ENCODE measurements around the gene HIGD1B.
"Not testable (repeated sequence)": the region's sequence is repeated elsewhere in the genome, so short reads cannot be mapped to it uniquely, and the experiment has no call there.

HIGD1B gene

GRCh38 chr17:44847586-44847985 is at the start of gene HIGD1B:
Gene HIGD1B, plus strand, starts transcription at chr17:44847883. Its CDS starts 270 bp downstream, at chr17:44848153.
- DNase-seq: no peak

DNA sequence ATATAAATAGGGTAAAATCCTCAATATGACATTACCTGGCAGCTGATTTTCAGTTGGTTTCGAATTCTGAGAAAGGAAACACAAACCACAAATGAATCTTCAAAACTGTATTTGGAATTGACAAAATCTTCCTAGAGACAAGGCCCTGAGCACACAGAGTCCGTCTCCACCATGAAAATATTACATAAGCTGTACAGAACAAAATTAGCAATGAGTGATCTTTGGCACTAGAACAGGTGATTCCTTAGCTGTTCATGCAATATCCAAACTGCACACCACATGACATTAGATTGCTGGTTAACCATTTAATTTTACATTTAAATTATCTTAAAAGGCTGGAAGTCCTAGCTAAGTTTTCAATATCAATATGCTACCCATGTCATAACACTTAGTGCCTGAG is 49.3 kb upstream of the HIGD1B start:
- DNase-seq: no peak

GRCh38 chr17:44801880-44802279 is 45.8 kb upstream of the HIGD1B start:
- no peak for DNase-seq

- DNase-seq: peak in 2 of 58 donors; percentile 23 to 25
These were observed 43.2 kb upstream of the HIGD1B start for GRCh38 chr17:44804302-44805089.

GRCh38 chr17:44807093-44807816 is 40.4 kb upstream of the HIGD1B start:
- DNase-seq: no peak

GRCh38 chr17:44807817-44808155 is 39.9 kb upstream of the HIGD1B start:
- no peak for DNase-seq

DNA sequence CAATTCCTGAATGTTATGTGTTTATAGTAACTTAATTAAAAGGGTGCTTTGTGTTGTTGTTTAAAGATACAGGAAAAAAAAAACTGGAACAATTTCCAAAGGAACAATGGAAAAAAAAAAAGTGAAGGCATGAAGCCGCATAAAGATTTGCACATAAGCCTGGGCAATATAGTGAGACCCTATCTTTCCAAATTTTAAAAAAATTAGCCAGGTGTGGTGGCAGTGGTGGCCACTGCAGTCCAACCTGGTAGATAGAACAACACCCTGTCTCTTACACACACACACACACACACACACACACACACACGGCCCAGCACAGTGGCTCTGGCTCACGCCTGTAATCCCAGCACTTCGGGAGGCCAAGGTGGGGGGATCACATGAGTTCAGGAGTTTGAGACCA is 39.5 kb upstream of the HIGD1B start:
- no peak for DNase-seq

GRCh38 chr17:44808656-44809388 is 38.9 kb upstream of the HIGD1B start:
- DNase-seq: not testable (repeated sequence)

DNA sequence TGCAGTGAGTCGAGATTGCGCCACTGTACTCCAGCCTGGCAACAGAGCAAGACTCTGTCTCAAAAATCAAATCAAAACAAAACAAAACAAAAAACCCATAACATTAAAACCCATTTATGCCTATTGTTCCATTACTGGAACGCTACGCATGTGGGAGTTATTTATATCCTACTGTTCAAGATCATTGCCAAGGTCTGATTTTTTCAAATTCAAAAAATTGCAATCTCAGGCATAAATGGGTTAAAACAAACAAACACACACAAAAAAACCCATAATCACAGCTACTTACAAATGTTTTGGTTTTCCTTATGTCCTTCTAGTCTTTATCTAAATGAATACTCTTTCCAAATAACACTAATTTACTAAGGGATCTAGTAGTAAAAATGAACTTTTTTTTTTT is 35.4 kb upstream of the HIGD1B start:
- DNase-seq: no peak

DNA sequence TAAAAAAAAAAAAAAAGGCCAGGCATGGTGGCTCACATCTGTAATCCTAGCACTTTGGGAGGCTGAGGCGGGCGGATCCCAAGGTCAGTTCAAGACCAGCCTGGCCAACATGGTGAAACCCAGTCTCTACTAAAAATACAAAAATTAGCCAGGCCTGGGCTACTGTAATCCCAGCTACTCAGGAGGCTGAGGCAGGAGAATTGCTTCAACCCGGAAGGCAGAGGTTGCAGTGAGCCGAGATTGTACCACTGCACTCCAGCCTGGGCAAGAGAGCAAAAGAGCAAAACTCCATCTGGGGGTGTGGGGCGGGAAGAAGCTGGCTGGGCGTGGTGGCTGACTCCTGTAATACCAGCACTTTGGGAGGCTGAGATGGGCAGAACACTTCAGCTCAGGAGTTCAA is 29.2 kb upstream of the HIGD1B start:
- not testable (repeated sequence) for DNase-seq

GRCh38 chr17:44820631-44821212 is 27.0 kb upstream of the HIGD1B start:
- DNase-seq: no peak

GRCh38 chr17:44825236-44825635 is 22.4 kb upstream of the HIGD1B start:
- not testable (repeated sequence) for DNase-seq

DNA sequence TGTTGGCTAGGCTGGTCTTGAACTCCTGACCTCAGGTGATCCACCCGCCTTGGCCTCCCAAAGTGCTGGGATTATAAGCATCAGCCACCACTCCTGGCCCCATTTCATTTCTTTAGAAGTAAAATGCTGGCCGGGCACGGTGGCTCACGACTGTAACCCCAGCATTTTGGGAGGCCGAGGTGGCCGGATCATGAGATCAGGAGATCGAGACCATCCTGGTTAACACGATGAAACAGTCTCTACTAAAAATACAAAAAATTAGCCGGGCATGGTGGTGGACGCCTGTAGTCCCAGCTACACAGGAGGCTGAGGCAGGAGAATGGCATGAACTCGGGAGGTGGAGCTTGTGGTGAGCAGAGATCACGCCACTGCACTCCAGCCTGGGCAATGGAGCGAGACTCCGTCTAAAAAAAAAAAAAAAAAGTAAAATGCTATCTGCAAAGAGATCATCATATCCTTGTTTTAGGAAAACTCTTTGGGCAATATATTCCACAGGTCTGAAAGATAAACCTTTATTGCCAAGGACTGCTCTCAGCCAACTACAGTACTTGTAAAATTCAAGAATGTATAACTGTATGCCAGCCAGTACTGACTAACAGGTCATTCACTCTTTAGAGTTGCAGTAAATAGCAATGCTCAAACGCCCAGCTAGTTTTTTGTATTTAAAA is 21.4 kb upstream of the HIGD1B start:
- DNase-seq: no peak

DNA sequence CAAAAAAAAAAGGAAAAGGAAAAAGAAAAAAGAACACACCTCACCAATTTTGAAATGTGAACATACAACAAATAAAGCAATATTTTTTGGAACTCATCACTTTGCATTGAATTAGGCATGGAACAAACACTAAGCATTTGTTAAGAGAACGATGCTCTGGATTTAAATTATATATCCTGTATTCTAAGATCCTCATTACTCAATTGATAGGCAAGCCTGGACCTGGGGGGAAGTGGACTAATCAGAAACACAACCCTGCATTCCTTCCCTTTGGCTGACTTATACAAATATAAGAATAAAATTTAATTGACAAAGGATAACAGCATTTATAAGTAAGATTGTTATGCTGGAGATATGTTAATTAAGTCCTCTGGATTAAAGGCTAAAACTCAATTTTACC is 19.8 kb upstream of the HIGD1B start:
- no peak for DNase-seq

GRCh38 chr17:44828919-44829522 is 18.7 kb upstream of the HIGD1B start:
- DNase-seq: no peak

GRCh38 chr17:44829523-44830358 is 17.9 kb upstream of the HIGD1B start, which contains the start of gene GJC1:
Gene GJC1, minus strand, starts transcription at chr17:44830287. Its CDS starts 24,470 bp downstream, at chr17:44805817.
- no peak for DNase-seq

- DNase-seq: peak in 5 of 58 donors; percentile 3 to 26 (median 7)
These were observed 17.1 kb upstream of the HIGD1B start for GRCh38 chr17:44830359-44831288.

GRCh38 chr17:44831371-44831770 is 16.3 kb upstream of the HIGD1B start:
- DNase-seq: no peak

Measured in anterior cingulate cortex (tissue), 58 donors.